Epithelial cell of esophagus (primary cell): ENCODE measurements around the gene STAT3.

Experiments
- DNase-seq: peaks from one replicate; pipeline ENCODE4 v3.0.0; 2010; ENCODE audit warnings: low read depth
- H3K4me3 ChIP-seq: 2 replicates; pipeline ENCODE4 v1.5.1; 2011; ENCODE audit warnings: mild to moderate bottlenecking, low read length, control low read depth
- TF ChIP-seq, protein P1 (sequence below): IDR thresholded peaks from 2 replicates; pipeline ENCODE4 v1.5.1; 2011; ENCODE audit warnings: low read depth, mild to moderate bottlenecking, low read length, control low read depth, inconsistent platforms; ENCODE audit not compliant: insufficient read depth; ENCODE audit errors: missing control alignments

The STAT3 gene

DNA sequence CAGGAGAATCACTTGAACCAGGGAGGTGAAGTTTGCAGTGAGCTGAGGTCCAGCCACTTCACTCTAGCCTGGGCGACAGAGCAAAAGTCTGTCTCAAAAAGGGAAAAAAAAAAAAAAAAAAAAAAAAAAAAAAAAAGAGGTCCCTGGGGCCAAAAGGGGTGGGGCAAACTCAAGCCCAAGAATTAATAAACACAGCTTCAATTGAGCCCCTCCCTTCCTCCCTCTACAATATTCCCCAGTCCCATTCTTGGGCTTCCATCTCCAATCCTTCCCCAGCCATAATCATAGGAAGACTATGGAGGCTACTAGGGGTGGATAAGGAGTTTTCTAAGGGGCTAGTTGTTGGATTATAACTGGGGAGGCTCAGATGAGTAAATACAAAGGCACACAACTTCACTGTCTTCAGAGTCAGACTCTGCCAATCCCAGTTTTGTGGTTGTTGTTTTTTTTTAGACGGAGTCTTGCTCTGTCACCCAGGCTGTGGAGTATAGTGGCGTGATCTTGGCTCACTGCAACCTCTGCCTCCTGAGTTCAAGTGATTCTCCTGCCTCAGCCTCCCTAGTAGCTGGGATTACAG, 25.3 kb upstream of the STAT3 start:
- no peak for DNase-seq
- H3K4me3 ChIP-seq, result no peak overlapping the region
- TF ChIP-seq, protein P1, sequence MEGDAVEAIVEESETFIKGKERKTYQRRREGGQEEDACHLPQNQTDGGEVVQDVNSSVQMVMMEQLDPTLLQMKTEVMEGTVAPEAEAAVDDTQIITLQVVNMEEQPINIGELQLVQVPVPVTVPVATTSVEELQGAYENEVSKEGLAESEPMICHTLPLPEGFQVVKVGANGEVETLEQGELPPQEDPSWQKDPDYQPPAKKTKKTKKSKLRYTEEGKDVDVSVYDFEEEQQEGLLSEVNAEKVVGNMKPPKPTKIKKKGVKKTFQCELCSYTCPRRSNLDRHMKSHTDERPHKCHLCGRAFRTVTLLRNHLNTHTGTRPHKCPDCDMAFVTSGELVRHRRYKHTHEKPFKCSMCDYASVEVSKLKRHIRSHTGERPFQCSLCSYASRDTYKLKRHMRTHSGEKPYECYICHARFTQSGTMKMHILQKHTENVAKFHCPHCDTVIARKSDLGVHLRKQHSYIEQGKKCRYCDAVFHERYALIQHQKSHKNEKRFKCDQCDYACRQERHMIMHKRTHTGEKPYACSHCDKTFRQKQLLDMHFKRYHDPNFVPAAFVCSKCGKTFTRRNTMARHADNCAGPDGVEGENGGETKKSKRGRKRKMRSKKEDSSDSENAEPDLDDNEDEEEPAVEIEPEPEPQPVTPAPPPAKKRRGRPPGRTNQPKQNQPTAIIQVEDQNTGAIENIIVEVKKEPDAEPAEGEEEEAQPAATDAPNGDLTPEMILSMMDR, result no peak

DNA sequence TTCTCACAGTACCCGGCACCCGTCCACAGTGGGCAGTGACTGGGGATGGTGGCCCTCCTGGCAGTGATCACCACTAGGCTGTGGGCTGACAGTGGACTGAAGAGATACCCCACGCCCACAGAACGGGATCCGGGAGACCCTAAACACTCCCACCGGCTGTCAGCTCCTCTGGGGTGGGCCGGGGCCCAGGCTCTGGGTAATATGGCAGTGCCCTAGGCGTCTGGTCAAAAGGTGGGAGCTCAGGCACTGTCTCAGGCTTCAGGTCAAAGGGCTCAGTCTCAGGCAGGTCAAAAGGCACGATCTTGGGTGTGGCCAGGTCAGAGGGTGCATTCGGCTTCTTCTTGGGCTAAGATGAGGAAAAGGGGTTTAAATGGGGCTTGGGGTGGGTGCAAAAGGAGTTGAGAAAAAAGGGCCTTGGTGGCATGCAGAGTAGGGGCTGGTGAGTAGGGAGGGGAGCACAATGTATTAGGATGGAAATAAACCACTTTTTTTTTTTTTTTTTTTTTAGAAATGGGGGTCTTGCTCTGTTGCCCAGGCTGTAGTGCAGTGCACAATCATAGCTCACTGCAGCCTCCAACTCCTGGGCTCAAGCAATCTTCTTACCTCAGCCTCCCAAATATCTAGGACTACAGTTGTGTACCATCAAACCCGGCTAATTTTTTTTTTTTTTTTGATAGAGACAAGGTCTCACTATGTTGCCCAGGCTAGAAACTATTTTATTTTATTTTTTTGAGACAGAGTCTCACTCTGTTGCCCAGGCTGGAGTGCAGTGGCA, 23.9 kb upstream of the STAT3 start:
- TF ChIP-seq, protein P1, result no peak
- no peak overlapping the region for H3K4me3 ChIP-seq
- no peak for DNase-seq

DNA sequence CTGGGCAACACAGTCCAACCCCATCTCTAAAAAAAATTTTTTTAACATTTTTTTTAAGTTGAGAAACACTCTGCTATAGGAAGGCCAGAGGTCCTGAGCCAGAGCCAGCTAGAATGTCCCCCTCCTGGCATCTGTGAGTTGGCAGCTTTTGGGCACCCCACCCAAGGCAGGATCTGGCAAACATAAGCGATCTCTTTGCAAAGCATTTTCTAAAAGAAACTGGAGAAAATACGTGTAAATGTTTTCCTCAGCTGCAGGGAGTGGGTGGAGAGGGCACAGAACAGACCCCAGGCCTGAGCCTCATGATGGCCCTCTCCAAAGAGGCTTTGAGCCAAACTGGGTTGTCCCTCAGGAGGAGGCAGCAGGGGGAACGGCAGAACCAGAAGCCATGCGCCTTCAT, 23.1 kb upstream of the STAT3 start:
- TF ChIP-seq, protein P1, result no peak
- no peak for DNase-seq
- no peak overlapping the region for H3K4me3 ChIP-seq

DNA sequence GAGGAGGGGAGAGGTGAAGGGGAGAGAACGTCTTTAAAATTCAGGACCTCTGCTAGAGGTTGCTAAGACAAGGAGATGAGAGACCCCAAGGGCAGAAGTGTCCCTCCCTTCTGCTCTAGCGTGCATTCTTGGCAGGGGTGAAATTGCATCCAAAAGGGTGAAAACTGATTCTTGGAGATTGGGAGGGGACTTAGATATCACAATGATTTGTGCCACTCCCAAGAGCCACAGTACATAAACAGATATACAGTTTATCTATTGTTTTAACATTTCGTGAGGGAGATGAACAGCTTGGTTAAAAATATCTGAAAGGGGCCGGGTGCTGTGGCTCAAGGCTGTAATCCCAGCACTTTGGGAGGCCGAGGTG, 22.1 kb upstream of the STAT3 start:
- no peak for DNase-seq
- H3K4me3 ChIP-seq, result no peak overlapping the region
- TF ChIP-seq, protein P1, result no peak

DNA sequence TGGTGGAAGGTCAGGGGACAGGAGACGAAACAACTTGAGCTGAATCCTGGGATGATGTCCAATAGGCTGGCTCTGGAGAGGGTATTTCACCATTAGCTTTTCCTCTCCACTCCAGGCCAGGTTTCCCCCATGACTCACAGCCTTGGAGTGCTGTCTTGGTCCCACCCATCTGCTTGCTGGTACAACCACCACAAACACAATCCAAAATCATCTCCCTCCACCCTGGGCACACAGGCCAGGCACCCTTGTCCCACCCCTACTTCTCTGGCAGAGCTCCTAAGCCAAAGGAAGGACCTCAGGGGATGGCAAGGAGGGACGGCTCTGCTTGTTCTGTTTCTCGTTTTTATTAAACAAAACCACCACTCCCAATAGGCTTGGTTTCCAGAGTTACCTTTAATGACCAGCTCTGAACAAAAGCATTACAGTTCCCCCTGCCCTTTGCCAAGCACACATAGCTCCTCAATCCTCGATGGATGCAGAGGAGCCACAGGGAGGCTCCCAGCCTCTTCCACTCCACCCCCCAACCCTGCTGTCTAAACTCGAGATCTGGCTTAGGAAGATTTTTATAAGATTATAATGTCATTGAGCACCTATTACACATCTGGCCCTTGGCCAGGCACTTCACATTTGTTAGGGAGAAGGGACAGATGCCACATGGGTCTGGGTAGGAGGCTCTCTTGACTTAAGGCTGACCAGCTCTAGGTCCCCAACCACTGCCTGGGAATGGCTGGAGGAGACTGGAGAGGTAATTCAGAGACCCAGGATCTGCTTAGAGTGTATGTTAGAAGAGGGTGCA, 21.5 kb upstream of the STAT3 start:
- DNase-seq, result peak; percentile 94
- TF ChIP-seq, protein P1, result no peak
- no peak overlapping the region for H3K4me3 ChIP-seq

DNA sequence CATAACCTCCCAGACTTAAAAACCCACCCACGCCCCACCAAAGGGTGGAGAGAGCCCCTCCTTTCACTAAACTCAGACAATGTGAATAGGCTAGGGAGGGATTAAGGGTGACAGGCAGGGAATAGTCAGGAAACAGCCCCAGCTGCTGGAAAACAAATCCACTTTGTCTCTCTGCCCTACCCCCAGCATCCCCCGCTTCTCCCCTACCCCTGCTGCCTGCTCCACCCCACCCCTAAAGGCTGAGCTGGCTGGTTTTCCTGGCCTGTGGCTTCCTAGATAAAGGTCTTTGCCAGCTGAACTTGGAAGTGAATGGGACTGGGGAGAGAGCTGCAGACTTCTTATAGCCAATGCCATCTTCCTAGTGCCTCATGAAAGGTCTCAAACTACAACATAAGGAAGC, 19.8 kb upstream of the STAT3 start:
- TF ChIP-seq, protein P1, result no peak
- DNase-seq, result no peak

More for the DNA sequence above, 19.8 kb upstream of the STAT3 start:
- H3K4me3 ChIP-seq, result no peak overlapping the region
